Neuronal stem cell (in vitro differentiated cells): Measurements from ENCODE around the gene KDR. TPM values are rescaled to one million over a fixed set of nuclear protein-coding genes. Genes with fewer than 3 reads are reported as not detected.

Experiments used
- DNase-seq: peaks from one replicate; pipeline ENCODE4 v3.0.0-alpha.2; 2013; ENCODE audit warnings: low spot score
- H2AFZ ChIP-seq: one replicate; pipeline ENCODE4 v1.6.1; 2013; ENCODE audit warnings: mild to moderate bottlenecking, low read length, inconsistent platforms
- H2AK5ac ChIP-seq: 2 replicates; pipeline ENCODE4 v1.6.1; 2013; ENCODE audit warnings: low read depth, mild to moderate bottlenecking, inconsistent platforms, low read length, moderate library complexity, mixed read lengths
- H2BK120ac ChIP-seq: 2 replicates; pipeline ENCODE4 v1.6.1; 2013; ENCODE audit warnings: low read depth, mild to moderate bottlenecking, inconsistent platforms, low read length, moderate library complexity, mixed read lengths
- H2BK12ac ChIP-seq: one replicate; pipeline ENCODE4 v1.6.1; 2013; ENCODE audit warnings: low read length, inconsistent platforms
- H2BK15ac ChIP-seq: 2 replicates; pipeline ENCODE4 v1.6.1; 2013; ENCODE audit warnings: mild to moderate bottlenecking, low read length, inconsistent platforms, mixed read lengths
- H2BK5ac ChIP-seq: one replicate; pipeline ENCODE4 v1.6.1; 2013; ENCODE audit warnings: inconsistent platforms, mild to moderate bottlenecking, low read length, moderate library complexity
- H3K14ac ChIP-seq: one replicate; pipeline ENCODE4 v1.6.1; 2013; ENCODE audit warnings: low read length, inconsistent platforms
- H3K18ac ChIP-seq: 2 replicates; pipeline ENCODE4 v1.6.1; 2013; ENCODE audit warnings: low read length, inconsistent platforms
- H3K23ac ChIP-seq: 2 replicates; pipeline ENCODE4 v1.6.1; 2013; ENCODE audit warnings: low read depth, mild to moderate bottlenecking, mixed read lengths, low read length, inconsistent platforms; ENCODE audit not compliant: poor library complexity
- H3K27ac ChIP-seq: replicated peaks from 3 replicates; pipeline ENCODE4 v1.5.1; 2013; ENCODE audit warnings: low read length, inconsistent platforms
- H3K27me3 ChIP-seq, 3 experiments: 2 replicates each; pipeline ENCODE4 v1.6.1; 2013; ENCODE audit warnings: low read length in 3 of 3, mild to moderate bottlenecking in 2 of 3, inconsistent platforms in 1 of 3, low read depth in 1 of 3, mixed read lengths in 1 of 3, moderate library complexity in 1 of 3; ENCODE audit not compliant: control insufficient read depth in 3 of 3, insufficient read depth in 3 of 3
- H3K36me3 ChIP-seq, 2 donors: replicated peaks in 1 of 2; 2 replicates each; pipeline ENCODE4 v1.6.1; 2013; ENCODE audit warnings: low read length in 2 of 2; ENCODE audit not compliant: control insufficient read depth in 2 of 2, insufficient read depth in 2 of 2
- H3K4ac ChIP-seq: 2 replicates; pipeline ENCODE4 v1.6.1; 2013; ENCODE audit warnings: inconsistent platforms, mild to moderate bottlenecking, low read length, moderate library complexity
- H3K4me1 ChIP-seq, 2 donors: 1 replicate in 1 of 2; 2 replicates in 1 of 2; pipeline ENCODE4 v1.6.1; 2013; ENCODE audit warnings: low read length in 2 of 2, low read depth in 1 of 2; ENCODE audit not compliant: control insufficient read depth in 2 of 2, insufficient read depth in 1 of 2
- H3K4me2 ChIP-seq: one replicate; pipeline ENCODE4 v1.6.1; 2013; ENCODE audit warnings: mild to moderate bottlenecking, low read length, inconsistent platforms; ENCODE audit not compliant: insufficient read depth, poor library complexity, severe bottlenecking
- H3K4me3 ChIP-seq, 2 donors: 2 replicates each; pipeline ENCODE4 v1.5.1; 2013; ENCODE audit warnings: low read length in 2 of 2, mild to moderate bottlenecking in 2 of 2, inconsistent platforms in 1 of 2, moderate library complexity in 1 of 2
- H3K79me1 ChIP-seq: one replicate; pipeline ENCODE4 v1.6.1; 2013; ENCODE audit warnings: low read depth, mild to moderate bottlenecking, inconsistent platforms, low read length, moderate library complexity
- H3K9ac ChIP-seq: one replicate; pipeline ENCODE4 v1.6.1; 2013; ENCODE audit warnings: mild to moderate bottlenecking, low read depth, low read length, inconsistent platforms; ENCODE audit not compliant: poor library complexity
- H3K9me3 ChIP-seq, 2 donors: replicated peaks in 1 of 2; 2 replicates each; pipeline versions ENCODE3 to v1.6.1; 2013; ENCODE audit warnings: low read length in 2 of 2, mild to moderate bottlenecking in 2 of 2, inconsistent platforms in 1 of 2, low read depth in 1 of 2, mixed read lengths in 1 of 2, moderate library complexity in 1 of 2; ENCODE audit not compliant: control insufficient read depth in 2 of 2, insufficient read depth in 1 of 2
- H4K8ac ChIP-seq: one replicate; pipeline ENCODE4 v1.6.1; 2013; ENCODE audit warnings: low read depth, mild to moderate bottlenecking, inconsistent platforms, low read length, moderate library complexity
- H4K91ac ChIP-seq: one replicate; pipeline ENCODE4 v1.6.1; 2013; ENCODE audit warnings: low read length, low read depth, mild to moderate bottlenecking, inconsistent platforms; ENCODE audit not compliant: poor library complexity
- WGBS, 2 donors: extraction: QIAGEN DNeasy Blood & Tissue Kit; methylation state at CpG; one replicate each; pipeline ENCODE4 v1.1.7; 2013; ENCODE audit warnings: missing lambda C conversion rate in 2 of 2, mixed read lengths in 1 of 2; ENCODE audit not compliant: insufficient read length in 2 of 2, insufficient replicate concordance in 1 of 2; ENCODE audit errors: extremely low coverage in 2 of 2; 5-methylcytosine and 5-hydroxymethylcytosine counted together
- small RNA-seq: library from polyadenylated mRNA; stranded (forward); fragments of <200 nt; extraction: miRNeasy Mini kit (QIAGEN cat#:217004); gene quantifications from one replicate; pipeline ENCODE3, GENCODE V24; 2013; ENCODE audit not compliant: insufficient read depth

KDR gene

GRCh38 chr4:55030589-55030988, 94.8 kb downstream of the KDR start:
- Histone ChIP-seq H2BK120ac (no peak overlapping the region), H3K27me3 (no peaks in the 10 kb centered on the region), H3K18ac (no peak overlapping the region), H2BK5ac (no peak overlapping the region), H4K91ac (no peak overlapping the region), H3K79me1 (no peaks in the 10 kb centered on the region), H3K9ac (no peak overlapping the region), H3K14ac (no peak overlapping the region), H2BK15ac (no peak overlapping the region), H2BK12ac (no peak overlapping the region), H3K27ac (no peak overlapping the region), H2AFZ (no peak overlapping the region), H2AK5ac (no peak overlapping the region), H3K36me3 (no peaks in the 10 kb centered on the region), H3K4me2 (no peak overlapping the region), H3K9me3 (no peaks in the 10 kb centered on the region), H3K4me1 (peaks cover 3 to 5% of the 10 kb centered on the region in 2 donors), H3K4me3 (no peak overlapping the region), H3K23ac (no peak overlapping the region), H3K4ac (no peak overlapping the region), H4K8ac (no peak overlapping the region)
- WGBS, 2 donors = no CpG with 5 or more reads among the region's 1 CpG
- DNase-seq = no peak

- H3K27me3 ChIP-seq = no peaks in the 10 kb centered on the region
- no peak overlapping the region for H3K14ac ChIP-seq
- H3K36me3 ChIP-seq = no peaks in the 10 kb centered on the region
- peak; percentile 26 for DNase-seq
- H2AFZ ChIP-seq = peak overlapping the region; percentile 81
- H2BK5ac ChIP-seq = no peak overlapping the region
- H3K9ac ChIP-seq = no peak overlapping the region
- H2BK12ac ChIP-seq = no peak overlapping the region
- no peak overlapping the region for H2BK15ac ChIP-seq
- no peak overlapping the region for H3K18ac ChIP-seq
- H3K4me3 ChIP-seq = no peak overlapping the region
- H3K4ac ChIP-seq = no peak overlapping the region
- no peak overlapping the region for H3K4me2 ChIP-seq
- WGBS, 2 donors = no CpG with 5 or more reads among the region's 5 CpGs
- H2BK120ac ChIP-seq = no peak overlapping the region
- H3K23ac ChIP-seq = no peak overlapping the region
- no peak overlapping the region for H4K91ac ChIP-seq
- H3K79me1 ChIP-seq = no peaks in the 10 kb centered on the region
- no peak overlapping the region for H4K8ac ChIP-seq
- H3K27ac ChIP-seq = peak overlapping the region; percentile 23
- H3K4me1 ChIP-seq = peaks cover 3 to 5% of the 10 kb centered on the region in 2 donors
- no peaks in the 10 kb centered on the region for H3K9me3 ChIP-seq
- H2AK5ac ChIP-seq = no peak overlapping the region
Measured at GRCh38 chr4:55029821-55030503, 95.4 kb downstream of the KDR start.

- Histone ChIP-seq H2BK15ac (no peak overlapping the region), H3K27ac (no peak overlapping the region), H3K79me1 (no peaks in the 10 kb centered on the region), H2BK12ac (no peak overlapping the region), H3K4me1 (peaks cover 3 to 5% of the 10 kb centered on the region in 2 donors), H2BK120ac (no peak overlapping the region), H2AFZ (no peak overlapping the region), H3K27me3 (no peaks in the 10 kb centered on the region), H3K4me2 (no peak overlapping the region), H3K36me3 (no peaks in the 10 kb centered on the region), H3K18ac (no peak overlapping the region), H3K9me3 (no peaks in the 10 kb centered on the region), H2BK5ac (no peak overlapping the region), H2AK5ac (no peak overlapping the region), H3K4ac (no peak overlapping the region), H4K91ac (no peak overlapping the region), H3K23ac (no peak overlapping the region), H3K9ac (no peak overlapping the region), H3K14ac (no peak overlapping the region), H4K8ac (no peak overlapping the region), H3K4me3 (no peak overlapping the region)
- no CpG with 5 or more reads among the region's 1 CpG for WGBS, 2 donors
- DNase-seq = no peak
Measured at GRCh38 chr4:55029321-55029720, 96.1 kb downstream of the KDR start.

Small RNAs within 50 kb of the gene (small RNA-seq; reads per million reads assigned to genes)
- gene RN7SL424P (not detected), gene RNU6-410P (not detected)
